KMS-11 (cell line): ENCODE measurements around the gene SSBP2.

Source experiments
- H2AFZ ChIP-seq: fragments of 200-600 bp; sonication (generic); 2 replicates; pipeline ENCODE4 v1.6.1; 2016; ENCODE audit warnings: antibody characterized with exemption, mixed run types, low read depth
- H3K27ac ChIP-seq: fragments of 200-600 bp; sonication (generic); 2 replicates; pipeline ENCODE4 v1.6.1; 2016; ENCODE audit warnings: mild to moderate bottlenecking, mixed run types
- H3K27me3 ChIP-seq: fragments of 200-600 bp; sonication (generic); 2 replicates; pipeline ENCODE4 v1.6.1; 2017; ENCODE audit warnings: mild to moderate bottlenecking, low read depth, mixed run types, moderate library complexity; ENCODE audit not compliant: insufficient read depth
- H3K36me3 ChIP-seq: fragments of 200-600 bp; sonication (generic); 2 replicates; pipeline ENCODE4 v1.6.1; 2017; ENCODE audit warnings: mild to moderate bottlenecking, mixed run types; ENCODE audit not compliant: insufficient read depth
- H3K4me1 ChIP-seq: fragments of 200-600 bp; sonication (generic); 2 replicates; pipeline ENCODE4 v1.6.1; 2016; ENCODE audit warnings: mild to moderate bottlenecking, low read depth, mixed run types; ENCODE audit not compliant: poor library complexity, severe bottlenecking
- H3K4me2 ChIP-seq: fragments of 200-600 bp; sonication (generic); 2 replicates; pipeline ENCODE4 v1.7.0; 2016; ENCODE audit warnings: mild to moderate bottlenecking, mixed run types
- H3K4me3 ChIP-seq: fragments of 200-600 bp; sonication (generic); IDR thresholded peaks from 2 replicates; pipeline ENCODE4 v1.6.1; 2017; ENCODE audit warnings: low read depth, low read length, mixed read lengths; ENCODE audit not compliant: insufficient read depth
- H3K79me2 ChIP-seq: fragments of 200-600 bp; sonication (generic); 2 replicates; pipeline ENCODE4 v1.6.1; 2016; ENCODE audit warnings: low read depth, mixed run types; ENCODE audit not compliant: insufficient read depth
- H3K9ac ChIP-seq: fragments of 200-600 bp; sonication (generic); 2 replicates; pipeline ENCODE4 v1.6.1; 2016; ENCODE audit warnings: mild to moderate bottlenecking, mixed run types
- H4K20me1 ChIP-seq: fragments of 200-600 bp; sonication (generic); 2 replicates; pipeline ENCODE4 v1.6.1; 2016; ENCODE audit warnings: mild to moderate bottlenecking, mixed run types; ENCODE audit not compliant: insufficient read depth
- TF ChIP-seq, protein P1 (sequence below): fragments of 200-600 bp; sonication (generic); conservative IDR thresholded peaks from 2 replicates; pipeline ENCODE4 v1.6.1; 2017; ENCODE audit warnings: low read depth, mild to moderate bottlenecking, antibody characterized with exemption, low read length, moderate library complexity, mixed read lengths

Gene SSBP2

DNA sequence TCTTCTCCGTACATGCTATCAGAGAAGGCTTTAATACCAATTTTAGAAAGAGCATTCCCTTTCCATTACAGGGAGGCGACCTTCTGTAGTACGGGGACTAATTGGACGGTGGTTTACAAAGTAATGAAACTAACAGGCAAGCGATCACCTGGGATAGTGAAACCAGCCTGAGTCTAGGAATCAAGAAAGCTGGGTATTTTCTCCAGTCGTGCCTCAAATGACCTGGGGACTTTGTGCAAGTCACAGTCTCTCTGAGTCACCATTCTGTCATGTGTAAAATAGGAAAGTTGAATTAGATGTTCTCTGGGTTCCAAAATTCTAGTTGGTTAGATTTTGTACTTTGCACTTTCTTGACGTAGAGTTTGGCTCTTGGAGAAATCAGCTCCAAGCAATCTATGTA lies 22.7 kb upstream of the SSBP2 start:
- H4K20me1 ChIP-seq = no peaks in the 10 kb centered on the region
- peaks cover 33% of the 10 kb centered on the region for H3K4me1 ChIP-seq
- H3K79me2 ChIP-seq = no peaks in the 10 kb centered on the region
- H3K4me3 ChIP-seq = no peak overlapping the region
- H3K36me3 ChIP-seq = no peaks in the 10 kb centered on the region
- 0 out of 2 replicates have a peak overlapping the region, but pooled peaks have one; percentile 18 for H2AFZ ChIP-seq
- TF ChIP-seq, protein P1, sequence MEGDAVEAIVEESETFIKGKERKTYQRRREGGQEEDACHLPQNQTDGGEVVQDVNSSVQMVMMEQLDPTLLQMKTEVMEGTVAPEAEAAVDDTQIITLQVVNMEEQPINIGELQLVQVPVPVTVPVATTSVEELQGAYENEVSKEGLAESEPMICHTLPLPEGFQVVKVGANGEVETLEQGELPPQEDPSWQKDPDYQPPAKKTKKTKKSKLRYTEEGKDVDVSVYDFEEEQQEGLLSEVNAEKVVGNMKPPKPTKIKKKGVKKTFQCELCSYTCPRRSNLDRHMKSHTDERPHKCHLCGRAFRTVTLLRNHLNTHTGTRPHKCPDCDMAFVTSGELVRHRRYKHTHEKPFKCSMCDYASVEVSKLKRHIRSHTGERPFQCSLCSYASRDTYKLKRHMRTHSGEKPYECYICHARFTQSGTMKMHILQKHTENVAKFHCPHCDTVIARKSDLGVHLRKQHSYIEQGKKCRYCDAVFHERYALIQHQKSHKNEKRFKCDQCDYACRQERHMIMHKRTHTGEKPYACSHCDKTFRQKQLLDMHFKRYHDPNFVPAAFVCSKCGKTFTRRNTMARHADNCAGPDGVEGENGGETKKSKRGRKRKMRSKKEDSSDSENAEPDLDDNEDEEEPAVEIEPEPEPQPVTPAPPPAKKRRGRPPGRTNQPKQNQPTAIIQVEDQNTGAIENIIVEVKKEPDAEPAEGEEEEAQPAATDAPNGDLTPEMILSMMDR = no peak
- H3K4me2 ChIP-seq = peak overlapping the region; percentile 46
- H3K27me3 ChIP-seq = no peaks in the 10 kb centered on the region
- H3K9ac ChIP-seq = no peak overlapping the region
- peak overlapping the region; percentile 0; the same call in 1 of the 2 replicates for H3K27ac ChIP-seq

DNA sequence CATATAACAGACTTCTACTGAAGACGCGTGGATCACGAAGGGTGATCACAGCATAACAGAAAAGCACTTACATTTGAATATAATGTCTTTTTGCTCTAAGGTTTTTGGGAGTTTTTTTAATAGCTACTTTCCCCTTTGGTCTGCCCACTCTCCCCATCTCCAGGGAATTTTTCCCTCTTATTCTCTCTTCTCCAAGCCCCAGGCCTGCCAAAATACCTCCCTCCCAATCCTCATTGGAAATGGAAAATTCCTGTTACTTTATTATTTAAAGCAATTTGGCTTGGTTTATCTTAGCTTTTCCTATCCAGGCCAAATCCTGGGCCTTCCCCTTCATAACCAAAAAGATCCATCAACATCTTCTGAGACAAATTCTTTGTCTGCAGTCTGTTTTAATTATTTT lies 22.3 kb upstream of the SSBP2 start:
- Histone ChIP-seq H3K36me3 (no peaks in the 10 kb centered on the region), H3K4me3 (no peak overlapping the region), H3K4me1 (peaks cover 30% of the 10 kb centered on the region), H4K20me1 (no peaks in the 10 kb centered on the region), H2AFZ (no peak overlapping the region), H3K79me2 (no peaks in the 10 kb centered on the region), H3K27me3 (no peaks in the 10 kb centered on the region), H3K27ac (peak overlapping the region; percentile 0; the same call in 1 of the 2 replicates), H3K9ac (no peak overlapping the region), H3K4me2 (peak overlapping the region; percentile 46; the same call in 1 of the 2 replicates)
- TF ChIP-seq, protein P1 = no peak

DNA sequence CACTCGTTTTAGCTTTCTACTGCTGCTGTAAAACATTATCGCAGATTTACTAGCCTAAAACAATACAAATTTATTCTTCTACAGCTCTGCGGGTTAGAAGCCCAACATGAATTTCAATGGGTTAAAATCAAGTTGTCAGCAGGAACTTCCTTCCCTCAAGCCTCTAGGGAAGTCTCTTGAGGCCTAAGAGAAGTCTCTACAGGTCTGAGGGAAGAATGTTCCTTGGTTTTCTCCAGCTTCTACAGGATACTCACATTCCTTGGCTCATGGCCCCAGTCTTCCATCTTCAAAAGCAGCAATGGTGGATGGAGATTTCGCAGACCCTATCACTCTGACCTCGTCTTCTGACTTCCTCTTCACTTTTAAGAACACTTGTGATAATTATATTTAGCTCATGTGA lies 21.6 kb upstream of the SSBP2 start:
- no peak overlapping the region for H3K27ac ChIP-seq
- H3K4me3 ChIP-seq = no peak overlapping the region
- H3K27me3 ChIP-seq = no peaks in the 10 kb centered on the region
- no peaks in the 10 kb centered on the region for H4K20me1 ChIP-seq
- H2AFZ ChIP-seq = no peak overlapping the region
- no peaks in the 10 kb centered on the region for H3K36me3 ChIP-seq
- TF ChIP-seq, protein P1 = no peak
- peaks cover 26% of the 10 kb centered on the region for H3K4me1 ChIP-seq
- no peak overlapping the region for H3K4me2 ChIP-seq
- H3K9ac ChIP-seq = no peak overlapping the region
- H3K79me2 ChIP-seq = no peaks in the 10 kb centered on the region

DNA sequence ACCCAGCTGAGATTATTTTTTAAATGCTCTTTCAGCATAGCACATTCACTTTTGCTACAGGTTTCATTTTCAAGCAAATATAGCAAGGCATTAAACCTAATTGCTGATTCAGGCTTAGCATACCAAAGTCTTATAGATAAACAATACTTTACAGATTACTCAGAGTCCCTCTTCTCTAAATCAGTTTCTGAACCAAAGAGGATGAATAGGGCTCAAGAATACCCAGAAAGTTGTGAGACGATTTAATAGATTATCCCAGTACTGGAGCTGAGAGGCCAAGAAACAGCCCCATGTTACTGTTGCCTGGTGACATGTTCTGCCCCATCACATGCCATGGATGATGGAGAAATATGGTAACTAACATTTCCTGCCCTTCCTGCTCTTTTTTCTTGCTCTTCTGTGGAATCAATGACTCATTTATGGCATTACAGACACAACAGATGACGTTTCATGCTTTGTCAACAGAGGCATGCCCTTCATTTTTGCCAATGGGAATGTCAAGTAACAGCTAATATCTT lies 18.1 kb upstream of the SSBP2 start:
- no peak overlapping the region for H3K27ac ChIP-seq
- H3K27me3 ChIP-seq = no peaks in the 10 kb centered on the region
- no peaks in the 10 kb centered on the region for H3K36me3 ChIP-seq
- H3K9ac ChIP-seq = no peak overlapping the region
- H3K79me2 ChIP-seq = no peaks in the 10 kb centered on the region
- TF ChIP-seq, protein P1 = no peak
- H4K20me1 ChIP-seq = no peaks in the 10 kb centered on the region
- no peak overlapping the region for H3K4me3 ChIP-seq
- no peak overlapping the region for H2AFZ ChIP-seq
- peaks cover 19% of the 10 kb centered on the region for H3K4me1 ChIP-seq
- no peak overlapping the region for H3K4me2 ChIP-seq
